Activated CD8-positive, alpha-beta memory T cell treated with anti-CD3 and anti-CD28 coated beads for 36 hours (primary cell): ENCODE results near the gene NEO1. TPM values are rescaled to one million over a fixed set of nuclear protein-coding genes. Genes with fewer than 3 reads are reported as not detected.
"Not testable (repeated sequence)": the region's sequence is repeated elsewhere in the genome, so short reads cannot be mapped to it uniquely, and the experiment has no call there.

Experiments
- CTCF ChIA-PET: fragments of 350-600 bp; sonication (Branson Sonifier 250); formaldehyde crosslinking; loops from one replicate; lab custom pipeline; 2021; ENCODE audit warnings: antibody characterized with exemption; lab: Charles Lee
- POLR2A ChIA-PET: fragments of 350-600 bp; sonication (Branson Sonifier 250); formaldehyde crosslinking; loops from one replicate; lab custom pipeline; 2021; ENCODE audit warnings: antibody characterized with exemption; lab: Charles Lee
- total RNA-seq, 2 experiments: library from RNA; stranded (reverse); gene quantifications; one replicate each; pipeline ENCODE4 v1.2.3, GENCODE V29; 2021

Gene NEO1
- total RNA-seq, 2 experiments from 2014 or later = 5.4 to 7.6 TPM

- POLR2A ChIA-PET = no interaction called here
- CTCF ChIA-PET = interaction anchor here (0.7 kb wide), 1 partner anchor 151 kb away, joined by 3 read pairs; no protein-coding TSS in a partner anchor
Observed at GRCh38 chr15:73127302-73127936, 75.2 kb downstream of the NEO1 start.

- CTCF ChIA-PET = interaction anchor here (0.7 kb wide), 1 partner anchor 28 kb away, joined by 4 read pairs; no protein-coding TSS in a partner anchor
- POLR2A ChIA-PET = no interaction called here
Observed at GRCh38 chr15:73130830-73131229, 78.6 kb downstream of the NEO1 start.

- POLR2A ChIA-PET = no interaction called here
- CTCF ChIA-PET = no interaction called here
Observed at GRCh38 chr15:73134196-73134595, 81.9 kb downstream of the NEO1 start.

- ChIA-PET POLR2A (interaction anchor here (0.7 kb wide), 1 partner anchor 221 kb away, joined by 4 read pairs; no protein-coding TSS in a partner anchor), CTCF (no interaction called here)
Observed at GRCh38 chr15:73139041-73139743, 86.9 kb downstream of the NEO1 start.

GRCh38 chr15:73139744-73140553, 87.7 kb downstream of the NEO1 start:
- CTCF ChIA-PET = no interaction called here
- POLR2A ChIA-PET = no interaction called here

GRCh38 chr15:73141216-73141900, 89.1 kb downstream of the NEO1 start:
- ChIA-PET CTCF (no interaction called here), POLR2A (no interaction called here)

GRCh38 chr15:73142802-73143762, 90.8 kb downstream of the NEO1 start:
- POLR2A ChIA-PET = interaction anchor here (0.6 to 0.9 kb wide), 3 partner anchors 91 to 360 kb away, joined by 3 to 4 read pairs (median 3); partner anchors contain the start of gene ADPGK

GRCh38 chr15:73143763-73144155, 91.5 kb downstream of the NEO1 start:
- POLR2A ChIA-PET = no interaction called here
- CTCF ChIA-PET = no interaction called here

More at GRCh38 chr15:73142802-73143762, 90.8 kb downstream of the NEO1 start:
- CTCF ChIA-PET = no interaction called here

GRCh38 chr15:73146419-73146818, 94.2 kb downstream of the NEO1 start:
- CTCF ChIA-PET = no interaction called here
- POLR2A ChIA-PET = no interaction called here

GRCh38 chr15:73150831-73151230, 98.6 kb downstream of the NEO1 start:
- CTCF ChIA-PET = no interaction called here
- POLR2A ChIA-PET = no interaction called here

GRCh38 chr15:73153024-73153423, 100.8 kb downstream of the NEO1 start:
- CTCF ChIA-PET = no interaction called here

GRCh38 chr15:73153447-73153846, 101.2 kb downstream of the NEO1 start:
- POLR2A ChIA-PET = no interaction called here
- CTCF ChIA-PET = no interaction called here

More at GRCh38 chr15:73153024-73153423, 100.8 kb downstream of the NEO1 start:
- POLR2A ChIA-PET = no interaction called here

GRCh38 chr15:73156431-73157191, 104.3 kb downstream of the NEO1 start:
- ChIA-PET CTCF (no interaction called here), POLR2A (no interaction called here)

- CTCF ChIA-PET = no interaction called here
- POLR2A ChIA-PET = no interaction called here
Observed at GRCh38 chr15:73161546-73161945, 109.3 kb downstream of the NEO1 start.

GRCh38 chr15:73165435-73165834, 113.2 kb downstream of the NEO1 start:
- ChIA-PET POLR2A (no interaction called here), CTCF (interaction anchor here (0.6 kb wide), 1 partner anchor 73 kb away, joined by 3 read pairs; no protein-coding TSS in a partner anchor)

GRCh38 chr15:73165844-73166243, 113.6 kb downstream of the NEO1 start:
- CTCF ChIA-PET = interaction anchor here (0.6 kb wide), 1 partner anchor 72 kb away, joined by 3 read pairs; no protein-coding TSS in a partner anchor

GRCh38 chr15:73166711-73167110, 114.4 kb downstream of the NEO1 start:
- POLR2A ChIA-PET, CTCF ChIA-PET: not testable (repeated sequence)

More at GRCh38 chr15:73165844-73166243, 113.6 kb downstream of the NEO1 start:
- POLR2A ChIA-PET = no interaction called here
